ENCODE results near the gene ZNF564. TPM values are rescaled to one million over a fixed set of nuclear protein-coding genes. Genes with fewer than 3 reads are reported as not detected.

Gene ZNF564
- total and polyA plus RNA-seq, 2 of the 13 experiments (the other 11 are each of a cell fraction or from before 2014, with no cell fraction given) = 2.3 to 11.1 TPM

GRCh38 chr19:12527034-12527836, 24.0 kb downstream of the ZNF564 start:
- Histone ChIP-seq H3K4me3 (replicated peaks in 1 of 3; ENCODE audit: insufficient read depth in 1 of 3, low read depth in 2 of 3, low read length in 3 of 3) (no peak overlapping the region), H3K79me2 (ENCODE audit: insufficient read depth, low read length) (peaks cover 8% of the 10 kb centered on the region), H2AFZ (ENCODE audit: low read length) (no peak overlapping the region), H3K4me1 (ENCODE audit: insufficient read depth, low read length) (no peaks in the 10 kb centered on the region), H3K9me3 (ENCODE audit: low read length) (peaks cover 97% of the 10 kb centered on the region), H3K9ac (ENCODE audit: insufficient read depth, low read depth, low read length) (no peak overlapping the region), H3K27me3 (ENCODE audit: control insufficient read depth in 1 of 2, insufficient read depth in 2 of 2, low read length in 2 of 2) (no peaks in the 10 kb centered on the region), H3K36me3 (replicated peaks in 1 of 2; ENCODE audit: control insufficient read depth in 1 of 2, insufficient read depth in 2 of 2, low read length in 2 of 2) (peaks cover 21 to 52% of the 10 kb centered on the region in 2 experiments), H4K20me1 (ENCODE audit: insufficient read depth, low read length) (no peaks in the 10 kb centered on the region), H3K4me2 (ENCODE audit: low read depth, low read length) (no peak overlapping the region), H3K27ac (ENCODE audit: extremely low read length, insufficient read depth, low read length) (no peak overlapping the region)
- BruUV-seq (replicated peaks) = TSS peak; percentile 37
- ChIA-PET CTCF (ENCODE audit: low intra/inter-chr PET ratio, low total read pairs) (no interaction called here), POLR2A (no interaction called here)
- intact Hi-C loops (cut with micrococcal nuclease; ENCODE audit: unreplicated experiment) (no loop called here), in situ Hi-C loops (cut with HindIII; ENCODE audit: extremely low pct_ligation_motif_present, low pct_unique_long_range_greater_than_20kb) (no loop called here)
- WGBS (ENCODE audit: low lambda C conversion rate) = 97% methylated on average over 8 of the region's 8 CpGs
- TF ChIP-seq ZNF530 (CRISPR knock-in tag; IDR thresholded peaks at IDR 0.05; ENCODE audit: low read depth) (no peak), ZNF75D (CRISPR knock-in tag; IDR thresholded peaks at IDR 0.05; ENCODE audit: borderline replicate concordance) (peak; percentile 99), ZNF512B (CRISPR knock-in tag; IDR thresholded peaks at IDR 0.05; ENCODE audit: borderline replicate concordance) (no peak), ZNF274 (CRISPR knock-in tag; IDR thresholded peaks at IDR 0.05) (peak; percentile 87; the same call in 1 of the 2 replicates), SMARCE1 (IDR thresholded peaks at IDR 0.05; ENCODE audit: borderline replicate concordance) (no peak), ZNF256 (CRISPR knock-in tag; conservative IDR thresholded peaks at IDR 0.05) (no peak)
- ATAC-seq (no peak), DNase-seq (ENCODE audit: low spot score) (no peak), FAIRE-seq (no peak)
